ENCODE measurements around the gene TNFRSF9.

Gene TNFRSF9

GRCh38 chr1:7983086-7983778 is 42.6 kb upstream of the TNFRSF9 start:
- peaks cover 80% of the 10 kb centered on the region for H3K36me3 ChIP-seq (ENCODE audit: insufficient read depth, insufficient read length, low read length)

DNA sequence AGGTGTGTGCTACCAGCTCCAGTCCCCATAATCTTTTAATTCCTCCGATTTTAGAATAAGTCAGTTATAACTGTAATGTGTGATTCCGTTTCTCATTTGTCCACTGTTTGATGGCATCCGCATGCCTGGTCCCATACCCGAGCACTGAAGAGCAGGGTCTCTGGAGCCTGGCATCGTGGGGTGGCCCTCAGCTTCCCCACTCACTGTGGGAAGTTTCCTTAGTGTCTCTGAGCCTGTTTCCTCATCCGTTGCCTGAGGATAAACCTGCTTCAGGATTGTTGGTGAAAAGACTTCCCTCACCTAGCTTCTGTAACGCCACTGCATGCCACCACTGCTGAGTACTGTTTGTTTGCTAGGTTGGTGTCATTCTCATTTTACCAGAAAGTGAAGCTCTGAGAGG is 40.3 kb upstream of the TNFRSF9 start:
- no peaks in the 10 kb centered on the region for H3K27me3 ChIP-seq (ENCODE audit: insufficient read depth, insufficient read length)
- H3K9ac ChIP-seq (ENCODE audit: insufficient read length, low read depth), result no peak overlapping the region
- no peaks in the 10 kb centered on the region for H3K9me3 ChIP-seq (ENCODE audit: insufficient read depth, low read length)
- DNase-seq (ENCODE audit: low read depth, low spot score), result no peak
- H3K36me3 ChIP-seq (ENCODE audit: insufficient read depth, insufficient read length, low read length), result peaks cover 84% of the 10 kb centered on the region
- no peaks in the 10 kb centered on the region for H3K4me1 ChIP-seq (ENCODE audit: insufficient read depth, insufficient read length)
- TF ChIP-seq SUZ12 (IDR thresholded peaks at IDR 0.05; ENCODE audit: extremely low read depth, insufficient read depth, insufficient read length), result no peak
- TF ChIP-seq ZNF274 (IDR thresholded peaks at IDR 0.05; ENCODE audit: low read depth, low read length), result no peak
- no peak for TF ChIP-seq YY1 (IDR thresholded peaks at IDR 0.05; ENCODE audit: insufficient read depth, insufficient read length)
- H3K4me3 ChIP-seq (ENCODE audit: insufficient read length, low read depth), result no peak overlapping the region

More at GRCh38 chr1:7983086-7983778, 42.6 kb upstream of the TNFRSF9 start:
- H3K9me3 ChIP-seq (ENCODE audit: insufficient read depth, low read length), result no peaks in the 10 kb centered on the region
- H3K9ac ChIP-seq (ENCODE audit: insufficient read length, low read depth), result peak overlapping the region; percentile 26
- TF ChIP-seq SUZ12 (IDR thresholded peaks at IDR 0.05; ENCODE audit: extremely low read depth, insufficient read depth, insufficient read length) (no peak), ZNF274 (IDR thresholded peaks at IDR 0.05; ENCODE audit: low read depth, low read length) (no peak), YY1 (IDR thresholded peaks at IDR 0.05; ENCODE audit: insufficient read depth, insufficient read length) (no peak)
- H3K27me3 ChIP-seq (ENCODE audit: insufficient read depth, insufficient read length), result no peaks in the 10 kb centered on the region
- no peak overlapping the region for H3K4me3 ChIP-seq (ENCODE audit: insufficient read length, low read depth)
- no peaks in the 10 kb centered on the region for H3K4me1 ChIP-seq (ENCODE audit: insufficient read depth, insufficient read length)
- DNase-seq (ENCODE audit: low read depth, low spot score), result no peak

DNA sequence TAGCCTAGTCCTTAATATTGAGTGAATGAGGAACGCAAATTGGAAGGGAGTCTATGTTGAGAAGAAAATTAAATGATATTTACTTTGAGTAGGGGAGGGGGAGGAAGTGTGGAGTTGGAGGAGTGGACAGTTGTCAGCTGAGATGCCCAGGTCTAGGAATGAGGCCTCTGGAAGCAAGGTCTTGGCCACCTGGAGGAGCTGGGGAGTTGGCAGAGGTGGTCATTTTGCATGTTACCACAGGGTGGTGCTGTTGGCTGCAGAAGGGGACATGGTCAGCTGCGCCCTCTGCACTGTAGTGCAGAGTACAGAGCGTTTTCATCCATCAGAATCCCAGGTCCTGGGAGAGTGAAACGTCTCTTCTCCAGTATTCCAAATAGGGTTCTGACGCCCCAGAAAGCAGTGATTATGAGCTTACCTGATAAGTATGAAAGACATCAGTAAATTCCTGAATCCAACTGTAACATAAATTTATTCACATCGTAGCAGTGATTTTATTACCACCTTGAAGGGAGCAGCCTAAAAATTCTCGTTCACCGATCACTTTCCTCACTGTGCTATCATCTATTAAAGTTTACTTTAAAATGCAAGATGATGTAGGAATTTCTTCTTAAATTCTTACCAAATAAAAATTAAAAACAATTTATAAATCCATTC is 34.7 kb upstream of the TNFRSF9 start:
- no peaks in the 10 kb centered on the region for H3K4me1 ChIP-seq (ENCODE audit: insufficient read depth, insufficient read length)
- H3K27me3 ChIP-seq (ENCODE audit: insufficient read depth, insufficient read length), result no peaks in the 10 kb centered on the region
- H3K4me3 ChIP-seq (ENCODE audit: insufficient read length, low read depth), result no peak overlapping the region
- H3K36me3 ChIP-seq (ENCODE audit: insufficient read depth, insufficient read length, low read length), result peaks cover 69% of the 10 kb centered on the region
- no peaks in the 10 kb centered on the region for H3K9me3 ChIP-seq (ENCODE audit: insufficient read depth, low read length)
- TF ChIP-seq YY1 (IDR thresholded peaks at IDR 0.05; ENCODE audit: insufficient read depth, insufficient read length) (no peak), ZNF274 (IDR thresholded peaks at IDR 0.05; ENCODE audit: low read depth, low read length) (no peak), SUZ12 (IDR thresholded peaks at IDR 0.05; ENCODE audit: extremely low read depth, insufficient read depth, insufficient read length) (no peak)
- DNase-seq (ENCODE audit: low read depth, low spot score), result peak; percentile 72
- no peak overlapping the region for H3K9ac ChIP-seq (ENCODE audit: insufficient read length, low read depth)

DNA sequence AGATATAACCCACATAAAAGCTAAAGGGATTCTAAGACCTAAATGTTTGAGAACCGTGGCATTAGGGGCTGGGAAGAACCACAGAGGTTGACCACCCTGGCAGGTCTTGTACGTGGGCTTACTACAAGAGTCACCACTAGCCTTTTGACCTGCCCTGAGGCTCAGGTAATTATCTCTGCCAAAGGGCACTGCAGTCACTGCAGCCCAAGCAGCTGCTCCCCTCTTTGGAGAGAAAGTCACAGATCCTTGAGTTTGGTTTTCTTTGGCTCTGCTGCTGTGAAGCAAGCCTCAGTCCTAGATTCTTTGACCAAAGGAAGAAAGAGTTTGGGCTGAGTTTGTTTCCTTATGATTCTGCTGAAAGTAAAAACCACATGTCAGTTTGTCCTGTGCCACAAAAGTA is 32.4 kb upstream of the TNFRSF9 start:
- Histone ChIP-seq H3K4me3 (ENCODE audit: insufficient read length, low read depth) (no peak overlapping the region), H3K9ac (ENCODE audit: insufficient read length, low read depth) (no peak overlapping the region), H3K36me3 (ENCODE audit: insufficient read depth, insufficient read length, low read length) (peaks cover 65% of the 10 kb centered on the region), H3K27me3 (ENCODE audit: insufficient read depth, insufficient read length) (no peaks in the 10 kb centered on the region), H3K9me3 (ENCODE audit: insufficient read depth, low read length) (no peaks in the 10 kb centered on the region), H3K4me1 (ENCODE audit: insufficient read depth, insufficient read length) (no peaks in the 10 kb centered on the region)
- no peak for DNase-seq (ENCODE audit: low read depth, low spot score)
- TF ChIP-seq ZNF274 (IDR thresholded peaks at IDR 0.05; ENCODE audit: low read depth, low read length) (no peak), SUZ12 (IDR thresholded peaks at IDR 0.05; ENCODE audit: extremely low read depth, insufficient read depth, insufficient read length) (no peak), YY1 (IDR thresholded peaks at IDR 0.05; ENCODE audit: insufficient read depth, insufficient read length) (no peak)

DNA sequence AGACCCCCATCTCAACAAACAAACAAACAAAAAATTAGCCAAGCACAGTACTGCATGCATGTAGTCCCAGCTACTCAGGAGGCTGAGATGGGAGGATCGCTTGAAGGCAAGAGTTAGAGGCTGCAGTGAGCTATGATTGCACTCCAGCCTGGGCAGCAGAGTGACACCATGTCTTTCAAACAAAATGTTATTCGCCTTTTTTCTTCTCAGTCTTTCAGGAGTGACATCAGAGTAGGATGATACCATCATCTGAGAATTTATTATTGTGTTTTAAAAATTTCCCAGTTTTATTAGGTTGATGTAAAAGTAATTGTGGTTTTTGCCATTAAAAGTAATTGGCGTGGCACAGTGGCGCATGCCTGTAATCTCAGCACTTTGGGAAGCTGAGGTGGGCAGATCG is 31.6 kb upstream of the TNFRSF9 start:
- Histone ChIP-seq H3K4me1 (ENCODE audit: insufficient read depth, insufficient read length) (no peaks in the 10 kb centered on the region), H3K9ac (ENCODE audit: insufficient read length, low read depth) (no peak overlapping the region), H3K27me3 (ENCODE audit: insufficient read depth, insufficient read length) (no peaks in the 10 kb centered on the region), H3K9me3 (ENCODE audit: insufficient read depth, low read length) (no peaks in the 10 kb centered on the region), H3K4me3 (ENCODE audit: insufficient read length, low read depth) (no peak overlapping the region), H3K36me3 (ENCODE audit: insufficient read depth, insufficient read length, low read length) (peaks cover 65% of the 10 kb centered on the region)
- TF ChIP-seq SUZ12 (IDR thresholded peaks at IDR 0.05; ENCODE audit: extremely low read depth, insufficient read depth, insufficient read length) (no peak), ZNF274 (IDR thresholded peaks at IDR 0.05; ENCODE audit: low read depth, low read length) (no peak), YY1 (IDR thresholded peaks at IDR 0.05; ENCODE audit: insufficient read depth, insufficient read length) (no peak)
- no peak for DNase-seq (ENCODE audit: low read depth, low spot score)

- Histone ChIP-seq H3K27me3 (ENCODE audit: insufficient read depth, insufficient read length) (no peaks in the 10 kb centered on the region), H3K36me3 (ENCODE audit: insufficient read depth, insufficient read length, low read length) (peaks cover 65% of the 10 kb centered on the region), H3K9ac (ENCODE audit: insufficient read length, low read depth) (no peak overlapping the region), H3K9me3 (ENCODE audit: insufficient read depth, low read length) (no peaks in the 10 kb centered on the region), H3K4me3 (ENCODE audit: insufficient read length, low read depth) (no peak overlapping the region), H3K4me1 (ENCODE audit: insufficient read depth, insufficient read length) (no peaks in the 10 kb centered on the region)
- no peak for DNase-seq (ENCODE audit: low read depth, low spot score)
- TF ChIP-seq ZNF274 (IDR thresholded peaks at IDR 0.05; ENCODE audit: low read depth, low read length), result no peak
- TF ChIP-seq YY1 (IDR thresholded peaks at IDR 0.05; ENCODE audit: insufficient read depth, insufficient read length), result no peak
- TF ChIP-seq SUZ12 (IDR thresholded peaks at IDR 0.05; ENCODE audit: extremely low read depth, insufficient read depth, insufficient read length), result no peak
Measured at GRCh38 chr1:7971024-7971423, 30.4 kb upstream of the TNFRSF9 start.

DNA sequence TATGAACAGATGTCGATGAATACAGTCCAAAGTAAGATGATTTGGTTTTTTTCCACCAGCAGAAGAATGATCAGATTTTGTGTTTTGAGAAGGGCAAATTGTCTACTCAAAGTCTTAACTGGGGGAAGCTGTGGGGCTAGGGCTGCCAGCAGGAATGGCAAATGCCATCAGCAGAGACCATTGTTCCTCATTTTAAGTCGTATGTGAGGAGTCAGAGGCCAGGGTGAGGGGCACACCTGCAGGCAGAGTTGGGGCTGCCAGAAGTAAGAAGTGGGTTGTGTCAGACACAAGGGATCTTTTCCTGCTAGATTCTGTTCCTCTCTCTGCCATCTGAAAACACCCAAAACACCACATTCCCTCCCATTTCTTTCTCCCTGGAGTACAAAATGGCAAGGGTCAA is 29.6 kb upstream of the TNFRSF9 start:
- DNase-seq (ENCODE audit: low read depth, low spot score), result no peak
- no peak overlapping the region for H3K9ac ChIP-seq (ENCODE audit: insufficient read length, low read depth)
- TF ChIP-seq SUZ12 (IDR thresholded peaks at IDR 0.05; ENCODE audit: extremely low read depth, insufficient read depth, insufficient read length), result no peak
- H3K36me3 ChIP-seq (ENCODE audit: insufficient read depth, insufficient read length, low read length), result peaks cover 70% of the 10 kb centered on the region
- H3K4me3 ChIP-seq (ENCODE audit: insufficient read length, low read depth), result no peak overlapping the region
- H3K4me1 ChIP-seq (ENCODE audit: insufficient read depth, insufficient read length), result no peaks in the 10 kb centered on the region
- no peaks in the 10 kb centered on the region for H3K9me3 ChIP-seq (ENCODE audit: insufficient read depth, low read length)
- H3K27me3 ChIP-seq (ENCODE audit: insufficient read depth, insufficient read length), result no peaks in the 10 kb centered on the region
